Pancreas (tissue), 10 donors: ENCODE measurements around the gene PCDHA10. TPM values are rescaled to one million over a fixed set of nuclear protein-coding genes. Genes with fewer than 3 reads are reported as not detected.

Experiments
- ATAC-seq, 4 donors: fragments of 200-7000 bp; cut with Tn5 transposase; one replicate each; pipeline versions ENCODE4 v1.8.0 to v1.9.1; 2020; ENCODE audit warnings: mild to moderate bottlenecking in 4 of 4, moderate library complexity in 4 of 4
- DNase-seq, 6 donors: peaks; one replicate each; pipeline ENCODE4 v3.0.0-alpha.2; 2020
- FAIRE-seq: peaks from 2 replicates; lab custom pipeline; 2012; peaks lifted over from hg19 to GRCh38; lab: Jason Lieb, UNC
- H3K27ac ChIP-seq, 4 donors: fragments of 200-600 bp; sonication (generic); 1 replicate in 3 of 4; 2 replicates in 1 of 4; pipeline versions ENCODE4 v1.5.0 to v1.8.0; 2020
- H3K27me3 ChIP-seq, 4 donors: fragments of 200-600 bp; one replicate each; pipeline ENCODE4 v1.8.0; 2021
- H3K36me3 ChIP-seq, 3 donors: fragments of 200-600 bp; sonication (generic) in 1 of 3; one replicate each; pipeline versions ENCODE4 v1.5.0 to v1.8.0; 2020 to 2021
- H3K4me1 ChIP-seq, 3 donors: fragments of 200-600 bp; one replicate each; pipeline ENCODE4 v1.8.0; 2021
- H3K4me3 ChIP-seq, 4 donors: fragments of 200-600 bp; sonication (generic) in 2 of 4; one replicate each; pipeline versions ENCODE4 v1.5.0 to v1.8.0; 2020 to 2021
- H3K9me3 ChIP-seq, 4 donors: fragments of 200-600 bp; one replicate each; pipeline ENCODE4 v1.8.0; 2021
- CTCF ChIP-seq, 4 donors: fragments of 200-600 bp; sonication (generic) in 3 of 4; IDR thresholded peaks; one replicate each; pipeline versions ENCODE4 v1.5.0 to v1.8.0; 2021; ENCODE audit warnings: antibody characterized with exemption in 4 of 4
- WGBS, 2 donors: extraction: QIAGEN DNeasy Blood & Tissue Kit; methylation state at CpG; one replicate each; pipeline ENCODE4 v1.1.7; 2013; 5-methylcytosine and 5-hydroxymethylcytosine counted together
- intact Hi-C, 3 donors: fragments of 100-400 bp; cut with DNase I; formaldehyde crosslinking; loops; one replicate each; pipeline versions ENCODE4 v1.11.1 to v1.14.2; 2022
- polyA plus RNA-seq, 2 donors: library from polyadenylated mRNA; stranded (reverse); fragments of 200-250 nt; gene quantifications; one replicate each; pipeline ENCODE4 v1.2.3, GENCODE V29; 2013
- total RNA-seq, 6 donors: library from RNA; stranded (reverse); fragmentation: NEBNext Ultra II Directional in 4 of 6; extraction: Animal tissue kit (Norgen Biotek cat#: 25700) in 4 of 6; gene quantifications; one replicate each; pipeline versions ENCODE4 v1.2.1 to v1.2.4, GENCODE V29; 2021 to 2023
- donor health status: healthy with polysubstance abuse.
- donor health status: DM: no; HTN: no; CAD: no; lungs with moderate emphysema.
- donor health status: DM: no; HTN: no; CAD: no.
- donor health status: control.
- donor health status: control.
- donor health status: Bipolar disorder and iron deficiency.
- donor health status: DM: yes; HTN: yes; CAD: no.
- donor health status: DM: no; HTN: no; CAD: no.
- donor health status: DM: no; HTN: no; CAD: no.
- donor health status: DM: yes; HTN: yes; CAD: no.

The PCDHA10 gene
- total and polyA plus RNA-seq, 8 donors = 0.16 to 6.7 (median 1.8) TPM

- DNase-seq = peak in 1 of 6 donors; percentile 47
- Histone ChIP-seq H3K4me1 (no peaks in the 10 kb centered on the region), H3K4me3 (no peak overlapping the region), H3K27ac (no peak overlapping the region), H3K9me3 (peaks cover 0 to 2% (median 0%) of the 10 kb centered on the region in 4 donors), H3K36me3 (no peaks in the 10 kb centered on the region), H3K27me3 (no peaks in the 10 kb centered on the region)
- ATAC-seq = no peak
- WGBS, 2 donors = 34 to 38% methylated on average over 37 of the region's 37 CpGs
- FAIRE-seq = no peak
- TF ChIP-seq CTCF (IDR thresholded peaks at IDR 0.05) = no peak
- intact Hi-C loops = loop anchor here in 1 of 3 donors (10.0 kb wide), 1 partner anchor 168 kb away; no protein-coding TSS in a partner anchor
These were observed 21.5 kb downstream of the PCDHA10 start for GRCh38 chr5:140877262-140877581.

GRCh38 chr5:140881889-140882590, 26.3 kb downstream of the PCDHA10 start, which contains the start of gene PCDHA13:
Gene PCDHA13 (plus strand): TSS chr5:140882124. CDS start chr5:140882269, 145 bp downstream.
- no peaks in the 10 kb centered on the region for H3K27me3 ChIP-seq
- no peak for FAIRE-seq
- peaks cover 0 to 2% (median 0%) of the 10 kb centered on the region in 4 donors for H3K9me3 ChIP-seq
- intact Hi-C loops = no loop called here
- TF ChIP-seq CTCF (IDR thresholded peaks at IDR 0.05) = no peak
- DNase-seq = peak in 1 of 6 donors; percentile 15
- peak within 1 kb of the TSS in 2 of 4 donors; percentile 24 to 31 for H3K4me3 ChIP-seq
- H3K4me1 ChIP-seq = no peaks in the 10 kb centered on the region
- H3K27ac ChIP-seq = no peak within 1 kb of the TSS
- whole genome bisulfite sequencing, 2 donors = 10 to 15% methylated on average over 30 to 35 of the region's 35 CpGs
- ATAC-seq = peak in 3 of 4 donors; percentile 83 to 96 (median 86)
- no peaks in the 10 kb centered on the region for H3K36me3 ChIP-seq

- H3K4me3 ChIP-seq = peak overlapping the region in 2 of 4 donors; percentile 24 to 31
- no peaks in the 10 kb centered on the region for H3K4me1 ChIP-seq
- no peak for DNase-seq
- intact Hi-C loops = no loop called here
- peaks cover 0 to 2% (median 0%) of the 10 kb centered on the region in 4 donors for H3K9me3 ChIP-seq
- peak in 3 of 4 donors; percentile 40 to 77 (median 63) for ATAC-seq
- no peak for TF ChIP-seq CTCF (IDR thresholded peaks at IDR 0.05)
- no peaks in the 10 kb centered on the region for H3K27me3 ChIP-seq
- H3K27ac ChIP-seq = no peak overlapping the region
- 9 to 19% methylated on average over 12 of the region's 12 CpGs for WGBS, 2 donors
- no peaks in the 10 kb centered on the region for H3K36me3 ChIP-seq
- FAIRE-seq = no peak
These were observed 26.8 kb downstream of the PCDHA10 start for GRCh38 chr5:140882591-140882899.

- ATAC-seq = no peak
- Histone ChIP-seq H3K4me1 (no peaks in the 10 kb centered on the region), H3K9me3 (peaks cover 0 to 2% (median 0%) of the 10 kb centered on the region in 4 donors), H3K36me3 (no peaks in the 10 kb centered on the region), H3K27ac (no peak overlapping the region), H3K4me3 (no peak overlapping the region), H3K27me3 (no peaks in the 10 kb centered on the region)
- WGBS, 2 donors = 24 to 35% methylated on average over 41 of the region's 41 CpGs
- DNase-seq = peak in 1 of 6 donors; percentile 56
- no peak for FAIRE-seq
- no peak for TF ChIP-seq CTCF (IDR thresholded peaks at IDR 0.05)
- intact Hi-C loops = no loop called here
These were observed 27.7 kb downstream of the PCDHA10 start for GRCh38 chr5:140883373-140883772.
